Uterus (tissue), 4 donors: Measurements from ENCODE around the gene SLC29A1. TPM values are rescaled to one million over a fixed set of nuclear protein-coding genes. Genes with fewer than 3 reads are reported as not detected.
A peak's percentile ranks its signal among the peaks of the same experiment; 100 is the strongest.

Source experiments
- DNase-seq, 2 donors: peaks; one replicate each; pipeline ENCODE4 v3.0.0-alpha.2; 2019 to 2020
- H3K27ac ChIP-seq, 2 donors: fragments of 200-600 bp; sonication (generic); 1 replicate in 1 of 2; 2 replicates in 1 of 2; pipeline ENCODE4 v1.5.1; 2016 to 2018
- H3K27me3 ChIP-seq, 2 donors: fragments of 200-600 bp; sonication (generic); one replicate each; pipeline ENCODE4 v1.5.1; 2018 to 2019; ENCODE audit warnings: control low read depth in 1 of 2
- H3K36me3 ChIP-seq, 2 donors: fragments of 200-600 bp; sonication (generic); one replicate each; pipeline ENCODE4 v1.5.1; 2019; ENCODE audit warnings: control low read depth in 1 of 2
- H3K4me1 ChIP-seq, 2 donors: fragments of 200-600 bp; sonication (generic); one replicate each; pipeline ENCODE4 v1.5.1; 2018 to 2019; ENCODE audit warnings: control low read depth in 1 of 2
- H3K4me3 ChIP-seq, 2 donors: fragments of 200-600 bp; sonication (generic); 1 replicate in 1 of 2; 2 replicates in 1 of 2; pipeline ENCODE4 v1.5.1; 2018 to 2019; ENCODE audit warnings: mild to moderate bottlenecking in 1 of 2
- H3K9me3 ChIP-seq, 2 donors: fragments of 200-600 bp; sonication (generic); one replicate each; pipeline ENCODE4 v1.5.1; 2019; ENCODE audit warnings: control low read depth in 1 of 2
- CTCF ChIP-seq, 4 experiments: fragments of 200-600 bp in 2 of 4; fragments of 450-650 bp in 2 of 4; sonication (generic) in 2 of 4; IDR thresholded peaks; one replicate each; pipeline ENCODE4 v1.5.1; 2016 to 2019; ENCODE audit warnings: antibody characterized with exemption in 4 of 4, mild to moderate bottlenecking in 2 of 4, moderate library complexity in 1 of 4
- POLR2A ChIP-seq, 2 donors: fragments of 450-650 bp; IDR thresholded peaks; one replicate each; pipeline ENCODE4 v1.6.1; 2016; ENCODE audit warnings: antibody characterized with exemption in 2 of 2, mild to moderate bottlenecking in 1 of 2, moderate library complexity in 1 of 2
- intact Hi-C: fragments of 100-400 bp; cut with DNase I; formaldehyde crosslinking; loops from one replicate; pipeline ENCODE4 v1.15.1; 2023; ENCODE audit warnings: low total_unique reads
- total RNA-seq, 4 donors: library from RNA; depleted of rRNA in 3 of 4; stranded (reverse); fragments of >200 nt in 3 of 4; gene quantifications; one replicate each; pipeline versions ENCODE4 v1.1.0 to v1.2.4, GENCODE V29; 2014 to 2023
- donor health status: DM: yes; HTN: yes; CAD: no.

SLC29A1 gene
- total RNA-seq: 100 to 1,000 TPM in 2 of 4 donors, 10 to 100 TPM in 2; 29.9 to 150 (median 95.1) TPM

GRCh38 chr6:44223319-44224028 is at the start of gene SLC29A1:
Gene SLC29A1 (plus strand): TSS chr6:44223595. CDS start chr6:44227314, 3,719 bp downstream.
- DNase-seq: peak; percentile 74
- no peaks in the 10 kb centered on the region for H3K27me3 ChIP-seq
- H3K9me3 ChIP-seq: no peaks in the 10 kb centered on the region
- TF ChIP-seq POLR2A (IDR thresholded peaks at IDR 0.05): peak; percentile 38 to 45
- TF ChIP-seq CTCF (IDR thresholded peaks at IDR 0.05): peak in 1 of 4 experiments; percentile 12
- H3K4me1 ChIP-seq: peaks cover 0 to 31% of the 10 kb centered on the region in 2 donors
- intact Hi-C loops: no loop called here
- no peaks in the 10 kb centered on the region for H3K36me3 ChIP-seq
- peak within 1 kb of the TSS; percentile 89 to 91 for H3K27ac ChIP-seq
- peak within 1 kb of the TSS; percentile 36 to 47 for H3K4me3 ChIP-seq

- H3K36me3 ChIP-seq: no peaks in the 10 kb centered on the region
- no peak overlapping the region for H3K4me3 ChIP-seq
- H3K4me1 ChIP-seq: peaks cover 0 to 4% of the 10 kb centered on the region in 2 donors
- no peaks in the 10 kb centered on the region for H3K9me3 ChIP-seq
- no peak for DNase-seq
- TF ChIP-seq CTCF (IDR thresholded peaks at IDR 0.05): no peak
- no peak for TF ChIP-seq POLR2A (IDR thresholded peaks at IDR 0.05)
- H3K27ac ChIP-seq: no peak overlapping the region
- H3K27me3 ChIP-seq: no peaks in the 10 kb centered on the region
- intact Hi-C loops: loop anchor here (10.0 kb wide), 1 partner anchor 59 kb away; no protein-coding TSS in a partner anchor
Measured at GRCh38 chr6:44176130-44176761, 47.1 kb upstream of the SLC29A1 start.

- Histone ChIP-seq H3K27me3 (no peaks in the 10 kb centered on the region), H3K27ac (no peak overlapping the region), H3K9me3 (no peaks in the 10 kb centered on the region), H3K4me3 (no peak overlapping the region), H3K4me1 (peaks cover 0 to 4% of the 10 kb centered on the region in 2 donors), H3K36me3 (no peaks in the 10 kb centered on the region)
- TF ChIP-seq POLR2A (IDR thresholded peaks at IDR 0.05) (no peak), CTCF (IDR thresholded peaks at IDR 0.05) (no peak)
- intact Hi-C loops: loop anchor here (10.0 kb wide), 1 partner anchor 58 kb away; no protein-coding TSS in a partner anchor
- no peak for DNase-seq
Measured at GRCh38 chr6:44176762-44177509, 46.5 kb upstream of the SLC29A1 start.

- DNase-seq: peak; percentile 61 to 64
- intact Hi-C loops: loop anchor here (10.0 kb wide), 1 partner anchor 57 kb away; no protein-coding TSS in a partner anchor
- H3K9me3 ChIP-seq: no peaks in the 10 kb centered on the region
- peaks cover 0 to 3% of the 10 kb centered on the region in 2 donors for H3K4me1 ChIP-seq
- TF ChIP-seq CTCF (IDR thresholded peaks at IDR 0.05) (no peak), POLR2A (IDR thresholded peaks at IDR 0.05) (no peak)
- no peaks in the 10 kb centered on the region for H3K36me3 ChIP-seq
- H3K27ac ChIP-seq: peak overlapping the region in 1 of 2 donors; percentile 26
- no peak overlapping the region for H3K4me3 ChIP-seq
- no peaks in the 10 kb centered on the region for H3K27me3 ChIP-seq
Measured at GRCh38 chr6:44177691-44178423, 45.5 kb upstream of the SLC29A1 start.
